ENCODE measurements around the gene PPIAL4G.
"Not testable (repeated sequence)": the region's sequence is repeated elsewhere in the genome, so short reads cannot be mapped to it uniquely, and the experiment has no call there.

PPIAL4G gene

DNA sequence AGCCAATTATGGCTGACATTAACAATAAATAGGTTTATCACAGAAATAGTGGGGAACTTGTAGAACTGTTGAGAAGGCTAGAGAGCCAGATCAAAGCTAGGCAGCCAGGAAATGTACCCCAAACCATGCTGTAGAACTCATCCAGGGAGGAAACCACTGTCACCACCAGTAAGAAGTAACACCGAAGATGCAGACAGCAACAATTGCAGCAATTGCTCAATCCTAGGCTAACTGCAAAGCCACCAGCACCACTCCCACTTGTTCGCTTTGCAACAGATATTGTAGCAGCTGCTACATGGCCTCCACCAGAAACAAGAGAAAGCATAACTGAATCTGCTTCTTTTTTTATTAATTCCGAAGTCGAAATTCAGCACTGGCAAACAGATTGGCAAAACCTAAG is 2.0 kb downstream of the PPIAL4G start:
- not testable (repeated sequence) for H3K27me3 ChIP-seq (ENCODE audit: control insufficient read depth, insufficient read depth, low read length); H3K4me1 ChIP-seq (ENCODE audit: control insufficient read depth, insufficient read depth, low read length); H3K9ac ChIP-seq (ENCODE audit: low read depth, low read length); H3K4me2 ChIP-seq (ENCODE audit: low read length); H3K9me3 ChIP-seq (replicated peaks; ENCODE audit: low read length); H3K4me3 ChIP-seq (ENCODE audit: low read length); H3K36me3 ChIP-seq (ENCODE audit: insufficient read depth, low read length)

DNA sequence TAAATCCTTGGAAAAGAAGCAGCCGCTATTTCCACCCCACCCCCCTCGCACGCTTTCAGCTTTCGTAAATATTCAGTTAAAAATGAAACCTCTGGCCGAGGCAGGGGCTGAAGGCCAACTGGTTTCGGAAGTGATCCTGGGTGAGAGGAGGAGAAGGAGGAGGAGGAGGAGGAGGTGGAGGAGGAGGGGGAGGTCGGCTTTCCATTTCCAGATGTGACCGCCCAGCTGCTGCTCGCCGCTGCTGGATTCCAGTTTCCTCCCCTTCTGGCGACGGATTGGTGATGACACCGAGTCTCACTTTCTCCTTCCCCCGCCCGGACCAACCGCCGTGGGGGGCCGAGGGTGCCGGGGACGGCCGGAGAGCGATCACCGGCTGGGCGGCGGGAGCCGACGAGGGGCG is 23.4 kb downstream of the PPIAL4G start:
- not testable (repeated sequence) for H3K4me1 ChIP-seq (ENCODE audit: control insufficient read depth, insufficient read depth, low read length); H3K27me3 ChIP-seq (ENCODE audit: control insufficient read depth, insufficient read depth, low read length); H3K9ac ChIP-seq (ENCODE audit: low read depth, low read length); H3K36me3 ChIP-seq (ENCODE audit: insufficient read depth, low read length); H3K9me3 ChIP-seq (replicated peaks; ENCODE audit: low read length)
- Histone ChIP-seq H3K4me2 (ENCODE audit: low read length) (peak overlapping the region; percentile 69), H3K4me3 (ENCODE audit: low read length) (peak overlapping the region; percentile 74)

DNA sequence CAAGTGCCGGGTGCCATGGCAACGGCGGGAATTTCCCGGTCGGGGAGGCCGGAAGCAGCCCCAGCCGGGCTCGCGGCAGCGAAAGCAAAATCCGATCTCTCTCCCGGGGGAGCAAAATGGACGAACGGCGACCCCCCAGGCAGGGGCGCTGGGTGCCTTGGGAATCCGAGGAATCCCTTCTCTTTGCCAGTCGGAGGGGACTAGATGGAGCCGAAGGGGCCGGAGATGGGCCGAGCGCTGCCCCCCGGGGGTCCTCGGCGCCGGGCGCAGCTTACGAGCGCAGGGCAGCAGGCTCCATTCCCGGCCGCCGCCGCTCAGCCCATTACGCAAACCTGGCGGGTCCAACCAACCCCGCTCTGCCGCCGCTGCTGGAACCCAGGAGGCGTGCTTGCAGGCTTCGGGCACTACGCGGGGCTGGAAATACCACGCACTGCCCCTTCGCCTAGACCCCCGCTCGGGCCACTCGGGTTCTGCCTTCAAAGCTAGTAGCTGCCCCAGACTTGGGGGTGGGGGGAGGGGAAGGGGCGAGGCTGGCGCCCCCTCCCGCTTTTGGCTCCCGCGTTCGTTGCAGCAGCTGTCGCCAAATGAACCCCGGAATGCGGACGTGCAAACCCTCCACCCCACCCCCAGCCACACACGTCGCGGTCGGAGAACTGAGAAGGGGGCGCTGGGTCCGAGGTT is 24.1 kb downstream of the PPIAL4G start:
- H3K9me3 ChIP-seq (replicated peaks; ENCODE audit: low read length); H3K36me3 ChIP-seq (ENCODE audit: insufficient read depth, low read length); H3K27me3 ChIP-seq (ENCODE audit: control insufficient read depth, insufficient read depth, low read length); H3K4me1 ChIP-seq (ENCODE audit: control insufficient read depth, insufficient read depth, low read length): not testable (repeated sequence)
- Histone ChIP-seq H3K4me2 (ENCODE audit: low read length) (peak overlapping the region; percentile 69), H3K9ac (ENCODE audit: low read depth, low read length) (peak overlapping the region; percentile 78), H3K4me3 (ENCODE audit: low read length) (peak overlapping the region; percentile 74)

DNA sequence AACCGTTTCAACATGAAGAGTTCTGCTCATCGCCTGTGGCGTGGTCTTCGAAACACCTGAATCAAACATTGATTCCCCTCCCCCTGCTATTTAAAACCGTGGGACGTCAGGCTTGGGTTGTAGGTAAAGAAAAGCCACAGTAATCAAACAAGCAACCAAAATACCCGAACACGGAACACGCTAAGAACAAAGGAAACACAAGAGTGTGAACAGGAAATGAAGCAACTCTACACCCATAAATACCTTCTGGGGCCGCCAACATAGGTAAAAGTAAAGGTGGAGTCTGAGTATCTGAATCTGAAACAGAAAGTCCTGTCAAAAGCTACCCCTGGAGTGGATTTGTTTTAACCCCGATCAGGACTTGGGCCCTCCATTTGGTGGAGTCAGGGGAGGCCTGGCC is 24.7 kb downstream of the PPIAL4G start:
- peak overlapping the region; percentile 74 for H3K4me3 ChIP-seq (ENCODE audit: low read length)
- not testable (repeated sequence) for H3K4me1 ChIP-seq (ENCODE audit: control insufficient read depth, insufficient read depth, low read length); H3K36me3 ChIP-seq (ENCODE audit: insufficient read depth, low read length); H3K9me3 ChIP-seq (replicated peaks; ENCODE audit: low read length); H3K27me3 ChIP-seq (ENCODE audit: control insufficient read depth, insufficient read depth, low read length)
- peak overlapping the region; percentile 30 for H3K9ac ChIP-seq (ENCODE audit: low read depth, low read length)
- peak overlapping the region; percentile 67 for H3K4me2 ChIP-seq (ENCODE audit: low read length)

DNA sequence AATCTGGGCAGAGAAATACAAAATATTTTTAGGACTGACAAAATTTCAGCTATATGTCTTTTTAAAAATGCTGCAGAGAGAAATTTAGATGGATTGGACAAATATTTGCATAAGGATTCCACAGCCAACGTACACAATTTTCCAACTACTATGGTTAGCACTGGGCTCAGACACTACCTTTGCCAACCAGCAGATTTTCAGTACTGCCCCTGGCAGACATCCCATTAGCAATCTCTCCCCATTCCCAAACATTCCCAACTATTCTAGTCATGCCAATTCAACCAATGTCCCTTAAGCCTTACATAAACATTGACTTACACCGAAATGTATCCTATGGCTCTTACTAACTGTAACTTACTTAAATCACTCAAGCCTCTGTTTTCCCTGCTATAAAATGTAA is 30.3 kb downstream of the PPIAL4G start:
- not testable (repeated sequence) for H3K4me2 ChIP-seq (ENCODE audit: low read length); H3K9ac ChIP-seq (ENCODE audit: low read depth, low read length); H3K9me3 ChIP-seq (replicated peaks; ENCODE audit: low read length); H3K4me1 ChIP-seq (ENCODE audit: control insufficient read depth, insufficient read depth, low read length); H3K36me3 ChIP-seq (ENCODE audit: insufficient read depth, low read length); H3K4me3 ChIP-seq (ENCODE audit: low read length); H3K27me3 ChIP-seq (ENCODE audit: control insufficient read depth, insufficient read depth, low read length)

DNA sequence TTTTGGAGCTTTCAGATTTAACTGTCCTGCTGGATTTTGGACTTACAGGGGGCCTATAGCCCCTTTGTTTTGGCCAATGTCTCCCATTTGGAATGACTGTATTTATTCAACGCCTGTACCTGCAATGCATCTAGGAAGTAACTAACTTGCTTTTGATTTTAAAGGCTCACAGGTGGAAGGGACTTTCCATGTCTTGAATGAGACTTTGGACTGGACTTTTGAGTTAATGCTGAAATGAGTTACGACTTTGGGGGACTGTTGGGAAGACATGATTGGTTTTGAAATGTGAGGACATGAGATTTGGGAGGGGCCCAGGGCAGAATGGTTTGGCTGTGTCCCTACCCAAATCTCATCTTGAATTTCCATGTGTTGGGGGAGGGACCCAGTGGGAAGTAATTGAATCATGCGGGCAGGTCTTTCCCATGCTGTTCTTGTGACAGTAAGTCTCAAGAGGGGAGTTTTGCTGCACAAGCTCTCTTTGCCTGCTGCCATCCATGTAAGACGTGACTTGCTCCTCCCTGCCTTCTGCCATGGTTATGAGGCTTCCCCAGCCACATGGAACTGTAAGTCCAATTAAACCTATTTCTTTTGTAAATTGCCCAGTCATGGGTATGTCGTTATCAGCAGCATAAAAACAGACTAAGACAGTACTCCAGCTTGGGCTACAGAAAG is 43.3 kb downstream of the PPIAL4G start:
- H3K4me2 ChIP-seq (ENCODE audit: low read length); H3K4me3 ChIP-seq (ENCODE audit: low read length); H3K27me3 ChIP-seq (ENCODE audit: control insufficient read depth, insufficient read depth, low read length); H3K36me3 ChIP-seq (ENCODE audit: insufficient read depth, low read length); H3K4me1 ChIP-seq (ENCODE audit: control insufficient read depth, insufficient read depth, low read length); H3K9ac ChIP-seq (ENCODE audit: low read depth, low read length); H3K9me3 ChIP-seq (replicated peaks; ENCODE audit: low read length): not testable (repeated sequence)

DNA sequence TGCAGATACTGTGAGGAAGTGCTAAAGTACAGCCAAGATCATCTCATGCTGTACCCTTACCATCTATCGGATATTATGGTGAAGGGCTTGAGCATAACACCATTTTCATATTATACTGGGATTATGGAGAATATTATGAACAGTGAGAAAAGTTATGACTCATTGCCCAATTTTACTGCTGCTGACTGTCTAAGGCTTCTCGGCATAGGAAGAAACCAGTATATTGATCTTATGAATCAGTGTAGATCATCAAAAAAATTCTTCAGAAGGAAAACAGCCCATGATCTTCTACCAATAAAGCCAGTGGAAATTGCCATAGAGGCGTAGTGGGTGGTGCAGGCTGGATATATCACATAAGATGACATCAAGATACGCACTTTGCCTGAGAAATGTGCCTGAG is 47.7 kb downstream of the PPIAL4G start:
- no peaks in the 10 kb centered on the region for H3K9me3 ChIP-seq (replicated peaks; ENCODE audit: low read length)
- H3K27me3 ChIP-seq (ENCODE audit: control insufficient read depth, insufficient read depth, low read length) = no peaks in the 10 kb centered on the region
- peaks cover 6% of the 10 kb centered on the region for H3K4me1 ChIP-seq (ENCODE audit: control insufficient read depth, insufficient read depth, low read length)
- no peaks in the 10 kb centered on the region for H3K36me3 ChIP-seq (ENCODE audit: insufficient read depth, low read length)
- H3K9ac ChIP-seq (ENCODE audit: low read depth, low read length) = no peak overlapping the region
- no peak overlapping the region for H3K4me3 ChIP-seq (ENCODE audit: low read length)
- no peak overlapping the region for H3K4me2 ChIP-seq (ENCODE audit: low read length)

DNA sequence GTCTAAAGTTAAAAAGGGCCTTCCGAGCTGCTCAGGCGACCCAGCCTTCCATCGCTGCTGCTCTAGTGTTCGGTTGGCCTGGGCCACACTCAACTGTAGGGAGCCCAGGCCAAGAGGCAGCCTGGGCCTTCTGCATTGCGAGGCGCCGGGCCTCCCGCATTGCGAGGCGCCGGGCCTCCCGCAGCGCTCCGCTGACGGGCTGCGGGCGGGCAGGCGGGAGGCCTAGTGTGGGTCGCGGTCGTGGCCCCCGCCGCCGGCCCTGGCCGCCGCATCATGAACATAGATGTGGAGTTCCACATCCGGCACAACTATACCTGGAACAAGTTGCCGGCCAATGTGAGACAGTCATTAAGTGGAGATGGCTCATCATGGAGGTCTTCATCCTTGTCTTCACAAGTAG is 48.3 kb downstream of the PPIAL4G start:
- Histone ChIP-seq H3K9ac (ENCODE audit: low read depth, low read length) (no peak overlapping the region), H3K9me3 (replicated peaks; ENCODE audit: low read length) (no peaks in the 10 kb centered on the region), H3K36me3 (ENCODE audit: insufficient read depth, low read length) (no peaks in the 10 kb centered on the region), H3K4me1 (ENCODE audit: control insufficient read depth, insufficient read depth, low read length) (peaks cover 6% of the 10 kb centered on the region), H3K27me3 (ENCODE audit: control insufficient read depth, insufficient read depth, low read length) (no peaks in the 10 kb centered on the region), H3K4me2 (ENCODE audit: low read length) (no peak overlapping the region), H3K4me3 (ENCODE audit: low read length) (no peak overlapping the region)

DNA sequence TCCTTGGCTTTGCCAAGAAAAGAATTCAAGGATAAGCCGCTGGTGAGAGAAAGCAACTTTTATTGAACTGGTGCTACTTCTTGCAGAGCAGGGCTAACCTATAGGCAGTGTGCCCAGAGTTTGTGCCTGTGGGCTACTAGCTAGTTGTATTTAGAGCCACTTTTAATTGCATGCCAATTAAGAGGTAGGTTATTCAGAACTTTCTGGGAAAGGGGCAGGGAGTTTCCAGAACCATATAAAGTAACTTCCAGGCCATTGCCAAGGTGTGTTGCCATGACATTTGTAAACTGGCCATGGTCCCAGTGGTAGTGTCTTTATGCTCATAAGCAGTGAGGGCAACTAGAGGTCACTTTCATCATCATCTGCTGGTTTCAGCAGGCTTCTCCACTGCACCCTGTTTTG is 50.2 kb downstream of the PPIAL4G start:
- not testable (repeated sequence) for H3K9ac ChIP-seq (ENCODE audit: low read depth, low read length); H3K4me2 ChIP-seq (ENCODE audit: low read length); H3K36me3 ChIP-seq (ENCODE audit: insufficient read depth, low read length); H3K9me3 ChIP-seq (replicated peaks; ENCODE audit: low read length); H3K27me3 ChIP-seq (ENCODE audit: control insufficient read depth, insufficient read depth, low read length); H3K4me1 ChIP-seq (ENCODE audit: control insufficient read depth, insufficient read depth, low read length); H3K4me3 ChIP-seq (ENCODE audit: low read length)

Small RNAs within 50 kb of the gene (small RNA-seq; reads per million reads assigned to genes)
- 50.1 reads per million, percentile 96 among the genes with 10 or more reads in this experiment for gene RF00003

All from skeletal muscle satellite cell (primary cell).